Epithelial cell of proximal tubule (primary cell): ENCODE data around the gene KRT38. TPM values are rescaled to one million over a fixed set of nuclear protein-coding genes. Genes with fewer than 3 reads are reported as not detected.

Source experiments
- DNase-seq: peaks from one replicate; pipeline ENCODE4 v3.0.0-alpha.2; 2011; ENCODE audit warnings: low read depth
- H3K4me3 ChIP-seq: 2 replicates; pipeline ENCODE4 v1.5.1; 2011; ENCODE audit warnings: low read depth, mild to moderate bottlenecking, low read length
- CTCF ChIP-seq: conservative IDR thresholded peaks from 2 replicates; pipeline ENCODE4 v1.5.1; 2012; ENCODE audit warnings: low read depth, mild to moderate bottlenecking, low read length
- total RNA-seq: library from RNA; depleted of rRNA; stranded (reverse); fragments of >200 nt; gene quantifications from 2 replicates; pipeline ENCODE4 v1.2.3, GENCODE V29; 2015

KRT38 gene
- total RNA-seq, 1 donor from 2014 or later: not detected

GRCh38 chr17:41475421-41475820 lies 34.6 kb upstream of the KRT38 start:
- DNase-seq: no peak
- TF ChIP-seq CTCF: no peak
- H3K4me3 ChIP-seq: no peak overlapping the region

DNA sequence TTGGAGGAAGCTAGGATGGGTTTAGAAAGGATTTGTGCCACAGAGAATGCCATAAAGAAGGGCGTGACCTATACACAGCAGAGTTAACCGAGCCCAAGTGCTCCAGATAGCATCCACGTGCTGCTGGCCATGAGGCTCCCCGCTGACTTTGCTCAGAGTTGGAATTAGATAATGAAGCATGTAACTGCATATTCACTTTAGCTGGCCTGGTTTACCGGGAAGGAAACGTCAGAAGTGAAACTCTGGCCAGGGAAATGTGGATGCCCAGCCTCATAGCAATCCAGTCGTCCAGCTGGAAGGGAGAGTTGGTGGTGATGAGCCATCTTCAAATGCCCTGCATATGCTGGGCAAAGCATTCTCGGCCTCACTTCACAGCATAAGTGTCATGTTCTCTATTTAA lies 34.1 kb upstream of the KRT38 start:
- no peak for TF ChIP-seq CTCF
- no peak overlapping the region for H3K4me3 ChIP-seq
- DNase-seq: no peak

DNA sequence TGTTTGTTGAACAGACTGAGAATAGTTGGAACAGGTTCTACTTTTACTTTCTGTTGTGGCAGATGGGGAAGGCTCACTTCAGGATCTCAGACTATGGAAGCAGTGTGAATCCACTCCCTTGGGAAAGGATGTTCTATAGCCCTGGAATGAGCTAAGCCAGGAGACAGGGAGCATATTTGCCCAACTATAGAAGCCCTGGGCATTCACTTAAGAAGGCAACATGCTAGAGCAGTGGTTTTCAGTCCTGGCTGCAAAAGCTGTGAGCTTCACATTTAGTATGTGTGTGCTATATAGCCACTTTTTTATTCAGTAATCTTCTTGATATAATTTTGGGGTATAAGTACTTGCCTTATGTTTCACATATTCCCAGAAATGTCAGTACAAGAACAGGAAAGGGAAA lies 27.6 kb upstream of the KRT38 start:
- TF ChIP-seq CTCF: no peak
- no peak for DNase-seq
- no peak overlapping the region for H3K4me3 ChIP-seq

- DNase-seq: no peak
Observed at GRCh38 chr17:41467561-41467960, 26.8 kb upstream of the KRT38 start.

DNA sequence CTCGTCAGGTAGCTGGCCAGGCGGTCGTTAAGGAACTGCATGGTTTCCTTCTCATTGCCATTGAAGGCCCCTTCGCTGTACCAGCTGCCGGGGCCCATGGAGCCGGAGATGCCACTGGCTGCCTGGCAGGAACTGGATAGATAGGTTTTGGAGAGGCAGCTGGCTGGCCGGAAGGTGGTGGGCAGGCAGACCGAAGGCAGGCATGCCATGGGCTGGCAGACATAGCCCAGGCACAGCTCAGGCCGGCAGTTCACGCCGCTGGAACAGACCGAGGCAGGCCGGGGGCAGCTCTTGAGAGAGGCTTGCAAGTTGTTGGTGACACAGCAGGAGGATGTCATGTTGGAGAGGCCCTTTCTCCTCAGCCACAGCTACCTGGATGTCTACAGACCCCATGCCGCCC lies 26.2 kb upstream of the KRT38 start, which contains the start of gene KRT32:
Gene KRT32 (minus strand): TSS at position 399 of the 400 bp plus-strand sequence. CDS start 61 bp downstream, at position 338.
- no peak within 1 kb of the TSS for H3K4me3 ChIP-seq
- no peak for TF ChIP-seq CTCF
- no peak for DNase-seq

More at GRCh38 chr17:41467561-41467960, 26.8 kb upstream of the KRT38 start:
- no peak overlapping the region for H3K4me3 ChIP-seq
- no peak for TF ChIP-seq CTCF

- no peak for TF ChIP-seq CTCF
- no peak overlapping the region for H3K4me3 ChIP-seq
- DNase-seq: peak; percentile 85
Observed at GRCh38 chr17:41464682-41465081, 23.9 kb upstream of the KRT38 start.

DNA sequence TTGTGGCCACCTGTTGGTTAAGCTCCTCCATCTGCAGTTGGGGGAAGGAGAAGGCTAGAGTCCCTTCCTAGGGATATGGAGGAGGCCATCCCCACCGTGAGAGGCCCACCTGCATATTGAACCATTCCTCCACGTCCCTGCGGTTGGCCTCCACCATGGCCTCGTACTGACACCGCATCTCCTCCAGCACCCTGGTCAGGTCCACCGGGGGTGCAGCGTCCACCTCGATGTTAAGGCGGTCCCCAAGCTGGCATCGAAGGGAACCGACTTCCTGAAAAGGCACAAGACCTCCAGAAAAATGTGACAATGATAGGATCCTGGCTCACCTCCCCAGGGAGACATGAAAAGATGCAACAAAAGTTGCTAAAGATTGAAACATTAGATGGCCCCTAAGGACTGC lies 23.4 kb upstream of the KRT38 start:
- no peak overlapping the region for H3K4me3 ChIP-seq
- TF ChIP-seq CTCF: no peak

More for the DNA sequence above, 23.4 kb upstream of the KRT38 start:
- DNase-seq: no peak
